CD14-positive monocyte (primary cell): ENCODE measurements around the gene PCID2. TPM values are rescaled to one million over a fixed set of nuclear protein-coding genes. Genes with fewer than 3 reads are reported as not detected.
"Not testable (repeated sequence)": the region's sequence is repeated elsewhere in the genome, so short reads cannot be mapped to it uniquely, and the experiment has no call there.

Experiments
- DNase-seq, 3 donors: peaks; one replicate each; pipeline ENCODE4 v3.0.0-alpha.2; 2011 to 2022
- H2AFZ ChIP-seq: 2 replicates; pipeline ENCODE4 v1.6.0; 2012; ENCODE audit warnings: mild to moderate bottlenecking, low read depth, low read length, inconsistent platforms; ENCODE audit not compliant: insufficient read depth, poor library complexity, severe bottlenecking
- H3K27ac ChIP-seq, 2 donors: 1 replicate in 1 of 2; 2 replicates in 1 of 2; pipeline ENCODE4 v1.5.1; 2012 to 2013; ENCODE audit warnings: low read length in 2 of 2, control low read depth in 1 of 2, inconsistent platforms in 1 of 2, low read depth in 1 of 2, mild to moderate bottlenecking in 1 of 2
- H3K27me3 ChIP-seq, 2 donors: one replicate each; pipeline versions ENCODE4 v1.6.0 to v1.6.1; 2011 to 2013; ENCODE audit warnings: low read length in 2 of 2; ENCODE audit not compliant: control insufficient read depth in 2 of 2, insufficient read depth in 2 of 2
- H3K36me3 ChIP-seq, 2 donors: replicated peaks in 1 of 2; 1 replicate in 1 of 2; 2 replicates in 1 of 2; pipeline versions ENCODE4 v1.5.1 to v1.6.1; 2012 to 2013; ENCODE audit warnings: low read length in 2 of 2, control low read depth in 1 of 2, inconsistent platforms in 1 of 2, mild to moderate bottlenecking in 1 of 2; ENCODE audit not compliant: insufficient read depth in 2 of 2, control insufficient read depth in 1 of 2
- H3K4me1 ChIP-seq, 2 donors: 1 replicate in 1 of 2; 2 replicates in 1 of 2; pipeline versions ENCODE4 v1.5.1 to v1.6.1; 2012 to 2013; ENCODE audit warnings: low read length in 2 of 2, control low read depth in 1 of 2, inconsistent platforms in 1 of 2, mild to moderate bottlenecking in 1 of 2, moderate library complexity in 1 of 2; ENCODE audit not compliant: insufficient read depth in 2 of 2, control insufficient read depth in 1 of 2
- H3K4me2 ChIP-seq: replicated peaks from 2 replicates; pipeline ENCODE3; 2012; ENCODE audit warnings: low read length, moderate library complexity, mild to moderate bottlenecking; ENCODE audit not compliant: poor library complexity, severe bottlenecking; ENCODE audit errors: extremely low read depth
- H3K4me3 ChIP-seq, 3 experiments: fragments of 200-600 bp in 1 of 3; sonication (generic) in 1 of 3; replicated peaks in 1 of 3; 1 replicate in 2 of 3; 2 replicates in 1 of 3; pipeline ENCODE4 v1.5.1; 2011 to 2013; ENCODE audit warnings: low read length in 3 of 3, mild to moderate bottlenecking in 3 of 3, control low read depth in 2 of 3, low read depth in 2 of 3, inconsistent platforms in 1 of 3, moderate library complexity in 1 of 3
- H3K79me2 ChIP-seq: 2 replicates; pipeline ENCODE4 v1.6.0; 2012; ENCODE audit warnings: mild to moderate bottlenecking, control low read depth, inconsistent platforms, low read length, moderate library complexity; ENCODE audit not compliant: insufficient read depth
- H3K9ac ChIP-seq: 2 replicates; pipeline ENCODE4 v1.6.0; 2017; ENCODE audit warnings: low read length, mild to moderate bottlenecking; ENCODE audit not compliant: insufficient read depth, poor library complexity, severe bottlenecking
- H3K9me3 ChIP-seq, 2 donors: replicated peaks in 1 of 2; 1 replicate in 1 of 2; 2 replicates in 1 of 2; pipeline versions ENCODE4 v1.5.1 to v1.6.1; 2012 to 2013; ENCODE audit warnings: low read length in 2 of 2, control low read depth in 1 of 2; ENCODE audit not compliant: control insufficient read depth in 1 of 2, insufficient read depth in 1 of 2
- H4K20me1 ChIP-seq: 2 replicates; pipeline ENCODE4 v1.6.0; 2012; ENCODE audit warnings: mild to moderate bottlenecking, low read length, control low read depth, moderate library complexity; ENCODE audit not compliant: insufficient read depth
- H3K27ac Mint-ChIP-seq, 7 donors: one replicate each; pipeline ENCODE4 v1.8.0; 2020; ENCODE audit warnings: mild to moderate bottlenecking in 7 of 7, mixed read lengths in 7 of 7, moderate library complexity in 6 of 7, inconsistent platforms in 2 of 7
- H3K27me3 Mint-ChIP-seq, 3 donors: one replicate each; pipeline ENCODE4 v1.8.0; 2021 to 2022; ENCODE audit warnings: low read depth in 3 of 3, mild to moderate bottlenecking in 3 of 3, mixed read lengths in 3 of 3, moderate library complexity in 3 of 3, inconsistent platforms in 1 of 3
- H3K36me3 Mint-ChIP-seq, 2 donors: one replicate each; pipeline ENCODE4 v1.8.0; 2020; ENCODE audit warnings: mixed read lengths in 2 of 2, inconsistent platforms in 1 of 2, mild to moderate bottlenecking in 1 of 2
- H3K4me1 Mint-ChIP-seq: one replicate; pipeline ENCODE4 v1.8.0; 2020; ENCODE audit warnings: mild to moderate bottlenecking, mixed read lengths
- H3K4me3 Mint-ChIP-seq, 2 donors: one replicate each; pipeline ENCODE4 v1.8.0; 2020; ENCODE audit warnings: mild to moderate bottlenecking in 2 of 2, mixed read lengths in 2 of 2, moderate library complexity in 1 of 2
- H3K9me3 Mint-ChIP-seq, 7 donors: one replicate each; pipeline ENCODE4 v1.8.0; 2020 to 2022; ENCODE audit warnings: mixed read lengths in 7 of 7, mild to moderate bottlenecking in 6 of 7, moderate library complexity in 6 of 7, inconsistent platforms in 2 of 7
- CTCF ChIP-seq: fragments of 200-600 bp; IDR thresholded peaks from one replicate; pipeline ENCODE4 v1.8.0; 2022; ENCODE audit warnings: antibody characterized with exemption, mild to moderate bottlenecking
- WGBS: methylation state at CpG from one replicate; pipeline ENCODE4 v1.1.5; 2013; ENCODE audit warnings: missing lambda C conversion rate; ENCODE audit not compliant: insufficient coverage; 5-methylcytosine and 5-hydroxymethylcytosine counted together
- intact Hi-C, 2 donors: fragments of 100-400 bp; cut with micrococcal nuclease; formaldehyde crosslinking; loops; one replicate each; pipeline versions ENCODE4 v1.15.0 to v1.15.1; 2023
- polyA minus RNA-seq: library from RNA; depleted of rRNA, polyadenylated mRNA; stranded (reverse); fragments of >200 nt; gene quantifications from 2 replicates; pipeline ENCODE4 v1.2.3, GENCODE V29; 2012
- polyA plus RNA-seq, 3 donors: library from polyadenylated mRNA; depleted of rRNA in 1 of 3; unstranded in 2 of 3; stranded (reverse) in 1 of 3; fragments of 300-500 nt in 2 of 3; fragments of >200 nt in 1 of 3; fragmentation: Illumina TruSeq in 2 of 3; gene quantifications; 1 replicate in 2 of 3; 2 replicates in 1 of 3; pipeline ENCODE4 v1.2.3, GENCODE V29; 2012 to 2021
- total RNA-seq, 12 experiments: library from RNA in 1 of 12; stranded (reverse) in 1 of 12; fragments of 120-200 nt in 1 of 12; gene quantifications; one replicate each; pipeline ENCODE4 v1.2.4 and lab custom pipeline; 2013 to 2026; ENCODE audit warnings: mixed read lengths in 6 of 12, inconsistent platforms in 1 of 12

Gene PCID2
- total RNA-seq (2013), result 36.5 TPM
- polyA plus RNA-seq (10 to 100 TPM; 31.5 to 39.8 (median 34.2) TPM), polyA minus RNA-seq (17.3 and 20.1 TPM in 2 replicates), total RNA-seq (lab: John Stamatoyannopoulos, UW) (16.8 to 83.8 (median 36.9) reads per million in 11 experiments)

- peak within 1 kb of the TSS; percentile 81 for H3K4me2 ChIP-seq
- H3K4me1 Mint-ChIP-seq, result peaks cover 39% of the 10 kb centered on the region
- no peaks in the 10 kb centered on the region for H3K27me3 ChIP-seq
- H3K9ac ChIP-seq, result peak within 1 kb of the TSS; percentile 98
- peak; percentile 82 to 89 (median 85) for DNase-seq
- H3K4me3 ChIP-seq, result peak within 1 kb of the TSS; percentile 76 to 92 (median 90)
- peaks cover 14 to 36% of the 10 kb centered on the region in 2 donors for H3K36me3 Mint-ChIP-seq
- H3K79me2 ChIP-seq, result peaks cover 84% of the 10 kb centered on the region
- H3K4me1 ChIP-seq, result peaks cover 14 to 30% of the 10 kb centered on the region in 2 donors
- peaks cover 0 to 2% (median 0%) of the 10 kb centered on the region in 7 donors for H3K9me3 Mint-ChIP-seq
- TF ChIP-seq CTCF, result no peak
- peaks cover 47% of the 10 kb centered on the region for H4K20me1 ChIP-seq
- peak within 1 kb of the TSS; percentile 86 to 89 for H3K4me3 Mint-ChIP-seq
- H3K36me3 ChIP-seq, result peaks cover 6 to 38% of the 10 kb centered on the region in 2 donors
- H3K27me3 Mint-ChIP-seq, result no peaks in the 10 kb centered on the region
- WGBS, result 0% methylated on average over 96 of the region's 103 CpGs
- H2AFZ ChIP-seq, result peak within 1 kb of the TSS; percentile 97
- no peaks in the 10 kb centered on the region for H3K9me3 ChIP-seq
- peak within 1 kb of the TSS; percentile 89 to 98 for H3K27ac ChIP-seq
- intact Hi-C loops, result loop anchor here (2.0 to 10.0 kb wide), 5 partner anchors 54 to 626 kb away; partner anchors contain the start of genes LAMP1 (in 1 of the 2) and TUBGCP3 (in 1 of the 2)
- H3K27ac Mint-ChIP-seq, result peak within 1 kb of the TSS; percentile 76 to 93 (median 88)
Measured at GRCh38 chr13:113208421-113209335, at the start of gene PCID2. Gene PCID2, minus strand, starts transcription at chr13:113208669. Its CDS starts 35 bp downstream, at chr13:113208634.

DNA sequence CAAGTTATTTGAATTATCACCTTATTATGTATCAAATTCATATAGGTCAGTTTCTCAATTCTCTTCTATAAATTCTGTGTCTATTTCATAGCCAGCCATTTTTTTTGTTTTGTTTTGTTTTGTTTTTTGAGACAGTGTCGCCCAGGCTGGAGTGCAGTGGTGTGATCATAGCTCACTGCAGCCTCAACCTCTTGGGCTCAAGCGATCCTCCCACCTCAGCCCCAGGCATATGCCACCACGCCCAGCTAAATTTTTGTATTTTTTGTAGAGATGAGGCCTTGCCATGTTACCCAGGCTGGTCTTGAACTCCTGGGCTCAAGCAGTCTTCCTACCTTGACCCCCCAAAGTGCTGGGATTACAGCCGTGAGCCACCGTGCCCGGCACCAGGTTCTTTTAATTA lies 49.4 kb upstream of the PCID2 start:
- H3K4me2 ChIP-seq, H3K27ac ChIP-seq, intact Hi-C loops, H3K4me3 Mint-ChIP-seq, H2AFZ ChIP-seq, H3K4me1 ChIP-seq, H4K20me1 ChIP-seq, H3K9me3 ChIP-seq, H3K9ac ChIP-seq, H3K79me2 ChIP-seq, H3K4me3 ChIP-seq, H3K27me3 ChIP-seq, DNase-seq, H3K27me3 Mint-ChIP-seq, H3K4me1 Mint-ChIP-seq: not testable (repeated sequence)
- peaks cover 80 to 93% of the 10 kb centered on the region in 2 donors for H3K36me3 Mint-ChIP-seq
- peaks cover 76 to 96% of the 10 kb centered on the region in 2 donors for H3K36me3 ChIP-seq
- WGBS, result 93% methylated on average over 3 of the region's 6 CpGs
- H3K27ac Mint-ChIP-seq, result peak overlapping the region in 1 of 7 donors; percentile 46
- H3K9me3 Mint-ChIP-seq, result peaks cover 5 to 12% (median 9%) of the 10 kb centered on the region in 7 donors
